WTC11 (cell line): ENCODE results near the gene OR52W1. TPM values are rescaled to one million over a fixed set of nuclear protein-coding genes. Genes with fewer than 3 reads are reported as not detected.

Experiments used
- ATAC-seq: fragments of 200-7000 bp; cut with Tn5 transposase; 2 replicates; pipeline ENCODE4 v1.10.0; 2021; ENCODE audit warnings: mild to moderate bottlenecking, moderate library complexity
- CTCF ChIA-PET: fragments of 300-600 bp; sonication (Branson Sonifier 250); formaldehyde crosslinking; loops from one replicate; lab custom pipeline; 2021; ENCODE audit warnings: antibody characterized with exemption; lab: Charles Lee
- POLR2A ChIA-PET: fragments of 350-600 bp; sonication (Branson Sonifier 250); formaldehyde crosslinking; loops from one replicate; lab custom pipeline; 2021; ENCODE audit warnings: antibody characterized with exemption; lab: Charles Lee
- DNase-seq: peaks from one replicate; pipeline ENCODE4 v3.0.0; 2021; ENCODE audit warnings: low spot score
- H3K27ac Mint-ChIP-seq: 2 replicates; pipeline ENCODE4 v1.8.0; 2021; ENCODE audit warnings: mixed read lengths
- H3K27me3 Mint-ChIP-seq: 2 replicates; pipeline ENCODE4 v1.8.0; 2021; ENCODE audit warnings: low read depth, mild to moderate bottlenecking, moderate library complexity, mixed read lengths
- H3K36me3 Mint-ChIP-seq: 2 replicates; pipeline ENCODE4 v1.8.0; 2021; ENCODE audit warnings: mixed read lengths
- H3K4me1 Mint-ChIP-seq: 2 replicates; pipeline ENCODE4 v1.8.0; 2022; ENCODE audit warnings: mixed read lengths
- H3K4me3 Mint-ChIP-seq: 2 replicates; pipeline ENCODE4 v1.8.0; 2021; ENCODE audit warnings: mild to moderate bottlenecking, moderate library complexity, mixed read lengths
- H3K9me3 Mint-ChIP-seq: 2 replicates; pipeline ENCODE4 v1.8.0; 2021; ENCODE audit warnings: mixed read lengths
- CBFB ChIP-seq: sonication (generic); formaldehyde crosslinking; IDR thresholded peaks from 2 replicates; pipeline ENCODE4 v1.8.1; 2022; ENCODE audit warnings: mild to moderate bottlenecking, low read depth, missing genetic modification reagents
- CREM ChIP-seq: sonication (generic); formaldehyde crosslinking; IDR thresholded peaks from 2 replicates; pipeline ENCODE4 v1.8.1; 2022; ENCODE audit warnings: mild to moderate bottlenecking, missing genetic modification reagents, moderate library complexity
- E2F5 ChIP-seq: sonication (generic); formaldehyde crosslinking; IDR thresholded peaks from 2 replicates; pipeline ENCODE4 v1.8.1; 2022; ENCODE audit warnings: mild to moderate bottlenecking, moderate library complexity, missing genetic modification reagents
- ERG ChIP-seq: fragments of 250-450 bp; sonication (Bioruptor Pico); IDR thresholded peaks from 2 replicates; pipeline ENCODE4 v1.8.0; 2021; ENCODE audit warnings: mild to moderate bottlenecking
- ETV6 ChIP-seq: sonication (generic); formaldehyde crosslinking; IDR thresholded peaks from 2 replicates; pipeline ENCODE4 v1.8.1; 2022; ENCODE audit warnings: mild to moderate bottlenecking, missing genetic modification reagents
- GRHL2 ChIP-seq: fragments of 250-450 bp; sonication (Bioruptor Pico); IDR thresholded peaks from 2 replicates; pipeline ENCODE4 v1.8.0; 2022; ENCODE audit warnings: mild to moderate bottlenecking, moderate library complexity; ENCODE audit not compliant: insufficient replicate concordance, severe bottlenecking
- HMGA2 ChIP-seq: fragments of 250-450 bp; sonication (Bioruptor Pico); IDR thresholded peaks from 2 replicates; pipeline ENCODE4 v1.4.0; 2021; ENCODE audit warnings: mild to moderate bottlenecking, moderate library complexity
- MYBL2 ChIP-seq: sonication (generic); formaldehyde crosslinking; IDR thresholded peaks from 2 replicates; pipeline ENCODE4 v1.8.1; 2023; ENCODE audit warnings: mild to moderate bottlenecking, moderate library complexity, missing genetic modification reagents
- NR3C1 ChIP-seq: sonication (generic); formaldehyde crosslinking; conservative IDR thresholded peaks from 2 replicates; pipeline ENCODE4 v1.8.1; 2023; ENCODE audit warnings: low read depth, mild to moderate bottlenecking, missing genetic modification reagents
- OVOL2 ChIP-seq: fragments of 250-450 bp; sonication (Bioruptor Pico); IDR thresholded peaks from 2 replicates; pipeline ENCODE4 v1.9.0; 2021; ENCODE audit warnings: mild to moderate bottlenecking, borderline replicate concordance
- SMAD4 ChIP-seq: sonication (generic); formaldehyde crosslinking; IDR thresholded peaks from 2 replicates; pipeline ENCODE4 v1.8.0; 2022; ENCODE audit warnings: mild to moderate bottlenecking, missing genetic modification reagents
- TEAD1 ChIP-seq: sonication (generic); formaldehyde crosslinking; IDR thresholded peaks from 2 replicates; pipeline ENCODE4 v1.8.0; 2022; ENCODE audit warnings: mild to moderate bottlenecking, missing genetic modification reagents
- ZNF219 ChIP-seq: sonication (generic); formaldehyde crosslinking; IDR thresholded peaks from 2 replicates; pipeline ENCODE4 v1.8.0; 2023; ENCODE audit warnings: missing genetic modification reagents, mild to moderate bottlenecking, borderline replicate concordance
- total RNA-seq: library from RNA; stranded (reverse); gene quantifications from 3 replicates; pipeline ENCODE4 v1.2.3, GENCODE V29; 2021
- TF ChIP-seq, protein P1 (sequence below): sonication (generic); formaldehyde crosslinking; IDR thresholded peaks from 2 replicates; pipeline ENCODE4 v1.8.1; 2023; ENCODE audit warnings: mild to moderate bottlenecking, missing genetic modification reagents, moderate library complexity
- TF ChIP-seq, protein P2 (sequence below): sonication (generic); formaldehyde crosslinking; IDR thresholded peaks from 2 replicates; pipeline ENCODE4 v1.8.1; 2022; ENCODE audit warnings: low read depth, missing genetic modification reagents, borderline replicate concordance

The OR52W1 gene
- total RNA-seq, 1 experiment from 2014 or later: not detected

DNA sequence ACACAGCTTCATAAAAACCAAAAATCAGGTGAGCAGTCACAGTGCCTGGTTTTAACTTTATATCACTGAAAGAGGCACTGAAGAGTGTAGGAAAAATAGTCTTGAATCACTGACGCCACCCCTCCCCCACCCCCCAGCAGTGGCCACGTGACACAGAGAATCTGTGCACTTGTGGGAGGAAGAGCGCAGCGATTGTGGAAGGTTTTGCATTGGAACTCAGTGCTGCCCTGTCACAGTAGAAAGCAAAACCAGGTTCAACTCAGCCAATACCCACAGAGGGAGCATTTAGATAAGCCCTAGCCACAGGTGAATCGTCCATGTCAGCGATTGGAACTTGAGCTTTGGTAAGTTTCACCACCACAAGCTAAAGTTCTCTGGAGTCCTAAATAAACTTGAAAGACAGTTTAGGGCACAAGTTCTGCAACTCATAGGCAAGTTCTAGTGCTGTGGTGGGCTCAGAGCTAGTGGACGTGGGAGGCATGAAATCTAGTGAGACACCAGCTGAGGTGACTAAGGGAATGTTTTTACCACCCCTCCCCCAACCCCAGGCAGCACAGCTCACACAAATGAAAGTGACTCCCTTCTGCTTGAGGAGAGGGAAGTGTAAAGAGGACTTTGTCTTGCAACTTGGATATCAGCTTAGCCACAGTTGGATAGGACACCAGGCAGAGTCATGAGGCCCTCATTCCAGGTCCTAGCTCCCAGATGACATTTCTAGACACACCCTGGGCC is 42.2 kb upstream of the OR52W1 start:
- Mint-ChIP-seq H3K4me3 (no peak overlapping the region), H3K9me3 (no peaks in the 10 kb centered on the region), H3K4me1 (peaks cover 13% of the 10 kb centered on the region), H3K36me3 (no peaks in the 10 kb centered on the region), H3K27me3 (peaks cover 43% of the 10 kb centered on the region), H3K27ac (no peak overlapping the region)
- ATAC-seq: no peak
- no peak for DNase-seq
- ChIA-PET CTCF (interaction anchor here (1.1 to 2.1 kb wide), 4 partner anchors 95 to 206 kb away, joined by 4 to 7 read pairs (median 5); no protein-coding TSS in a partner anchor), POLR2A (no interaction called here)
- TF ChIP-seq, protein P1, sequence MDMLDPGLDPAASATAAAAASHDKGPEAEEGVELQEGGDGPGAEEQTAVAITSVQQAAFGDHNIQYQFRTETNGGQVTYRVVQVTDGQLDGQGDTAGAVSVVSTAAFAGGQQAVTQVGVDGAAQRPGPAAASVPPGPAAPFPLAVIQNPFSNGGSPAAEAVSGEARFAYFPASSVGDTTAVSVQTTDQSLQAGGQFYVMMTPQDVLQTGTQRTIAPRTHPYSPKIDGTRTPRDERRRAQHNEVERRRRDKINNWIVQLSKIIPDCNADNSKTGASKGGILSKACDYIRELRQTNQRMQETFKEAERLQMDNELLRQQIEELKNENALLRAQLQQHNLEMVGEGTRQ (CRISPR knock-in tag): peak; percentile 51
- no peak for TF ChIP-seq ETV6 (CRISPR knock-in tag)

- DNase-seq (no peak), ATAC-seq (no peak)
- TF ChIP-seq CBFB: no peak
- no peak for TF ChIP-seq GRHL2 (CRISPR knock-in tag)
- no peak for TF ChIP-seq OVOL2
- no peak for TF ChIP-seq TEAD1 (CRISPR knock-in tag)
- no peak for TF ChIP-seq HMGA2 (CRISPR knock-in tag)
- TF ChIP-seq CREM (CRISPR knock-in tag): no peak
- TF ChIP-seq ZNF219 (CRISPR knock-in tag): no peak
- no peak for TF ChIP-seq E2F5 (CRISPR knock-in tag)
- no peak for TF ChIP-seq NR3C1 (CRISPR knock-in tag)
- no peak for TF ChIP-seq ERG (CRISPR knock-in tag)
- TF ChIP-seq SMAD4 (CRISPR knock-in tag): no peak
- TF ChIP-seq, protein P2, sequence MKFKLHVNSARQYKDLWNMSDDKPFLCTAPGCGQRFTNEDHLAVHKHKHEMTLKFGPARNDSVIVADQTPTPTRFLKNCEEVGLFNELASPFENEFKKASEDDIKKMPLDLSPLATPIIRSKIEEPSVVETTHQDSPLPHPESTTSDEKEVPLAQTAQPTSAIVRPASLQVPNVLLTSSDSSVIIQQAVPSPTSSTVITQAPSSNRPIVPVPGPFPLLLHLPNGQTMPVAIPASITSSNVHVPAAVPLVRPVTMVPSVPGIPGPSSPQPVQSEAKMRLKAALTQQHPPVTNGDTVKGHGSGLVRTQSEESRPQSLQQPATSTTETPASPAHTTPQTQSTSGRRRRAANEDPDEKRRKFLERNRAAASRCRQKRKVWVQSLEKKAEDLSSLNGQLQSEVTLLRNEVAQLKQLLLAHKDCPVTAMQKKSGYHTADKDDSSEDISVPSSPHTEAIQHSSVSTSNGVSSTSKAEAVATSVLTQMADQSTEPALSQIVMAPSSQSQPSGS: no peak
- POLR2A ChIA-PET: no interaction called here
- no peaks in the 10 kb centered on the region for H3K27me3 Mint-ChIP-seq
- CTCF ChIA-PET: no interaction called here
- H3K27ac Mint-ChIP-seq: no peak within 1 kb of the TSS
- H3K9me3 Mint-ChIP-seq: peaks cover 11% of the 10 kb centered on the region
- no peaks in the 10 kb centered on the region for H3K36me3 Mint-ChIP-seq
- H3K4me1 Mint-ChIP-seq: peaks cover 6% of the 10 kb centered on the region
- H3K4me3 Mint-ChIP-seq: no peak within 1 kb of the TSS
Observed at GRCh38 chr11:6170226-6170625, 28.8 kb upstream of the OR52W1 start, which contains the start of gene OR52B2. OR52B2 (minus strand) TSS chr11:6170326; CDS start chr11:6170326, 0 bp downstream.

GRCh38 chr11:6175440-6175839 is 23.6 kb upstream of the OR52W1 start:
- Mint-ChIP-seq H3K9me3 (peaks cover 18% of the 10 kb centered on the region), H3K27me3 (no peaks in the 10 kb centered on the region; the same call in 1 of the 2 replicates), H3K4me3 (no peak overlapping the region), H3K36me3 (peaks cover 22% of the 10 kb centered on the region), H3K4me1 (peaks cover 4% of the 10 kb centered on the region)
- no peak for ATAC-seq
- POLR2A ChIA-PET: no interaction called here
- CTCF ChIA-PET: interaction anchor here (0.8 kb wide), 1 partner anchor 188 kb away, joined by 3 read pairs; no protein-coding TSS in a partner anchor
- no peak for DNase-seq
- TF ChIP-seq ETV6 (CRISPR knock-in tag) (no peak), MYBL2 (CRISPR knock-in tag) (no peak)
- TF ChIP-seq, all 79 proteins: peak for 0
- no peak overlapping the region for H3K27ac Mint-ChIP-seq
